A673 (cell line): ENCODE measurements around the gene ZNF486. TPM values are rescaled to one million over a fixed set of nuclear protein-coding genes. Genes with fewer than 3 reads are reported as not detected.
"Not testable (repeated sequence)": the region's sequence is repeated elsewhere in the genome, so short reads cannot be mapped to it uniquely, and the experiment has no call there.

ENCODE experiments used
- BruUV-seq: library from RNA; stranded (reverse); fragments of 400-500 nt; replicated peaks from 2 replicates; lab custom pipeline; 2021; lab: Mats Ljungman, UMichigan
- CTCF ChIA-PET: fragments of 300-600 bp; sonication (Branson Sonifier 250); formaldehyde crosslinking; loops from one replicate; lab custom pipeline; 2022; ENCODE audit warnings: antibody characterized with exemption; lab: Charles Lee
- POLR2A ChIA-PET: fragments of 300-600 bp; sonication (Branson Sonifier 250); formaldehyde crosslinking; loops from one replicate; lab custom pipeline; 2022; ENCODE audit warnings: antibody characterized with exemption; ENCODE audit not compliant: low non-redundant PET; lab: Charles Lee
- DNase-seq: peaks from one replicate; pipeline ENCODE4 v3.0.0-alpha.2; 2015; ENCODE audit warnings: low spot score
- H3K27ac ChIP-seq: fragments of 200-600 bp; sonication (generic); 2 replicates; pipeline ENCODE4 v1.5.1; 2016; ENCODE audit warnings: mixed run types, low read depth, mild to moderate bottlenecking, mixed read lengths, antibody characterized with exemption, low read length; ENCODE audit not compliant: poor library complexity, severe bottlenecking
- H3K27me3 ChIP-seq: fragments of 200-600 bp; sonication (generic); replicated peaks from 2 replicates; pipeline ENCODE4 v1.6.1; 2017; ENCODE audit warnings: mixed run types, low read depth, mild to moderate bottlenecking, mixed read lengths, antibody characterized with exemption, low read length; ENCODE audit not compliant: insufficient read depth, poor library complexity
- H3K36me3 ChIP-seq: fragments of 200-600 bp; sonication (generic); 2 replicates; pipeline ENCODE4 v1.6.1; 2016; ENCODE audit warnings: mixed run types, mild to moderate bottlenecking, mixed read lengths, antibody characterized with exemption, low read length; ENCODE audit not compliant: insufficient read depth, poor library complexity, severe bottlenecking
- H3K4me1 ChIP-seq: fragments of 200-600 bp; sonication (generic); 2 replicates; pipeline ENCODE4 v1.6.1; 2017; ENCODE audit warnings: mixed run types, mild to moderate bottlenecking, mixed read lengths, antibody characterized with exemption, low read length; ENCODE audit not compliant: insufficient read depth, poor library complexity, severe bottlenecking
- H3K4me3 ChIP-seq: fragments of 200-600 bp; sonication (generic); 2 replicates; pipeline ENCODE4 v1.5.1; 2016; ENCODE audit warnings: low read depth, mixed run types, mild to moderate bottlenecking, mixed read lengths, low read length; ENCODE audit not compliant: poor library complexity, severe bottlenecking
- H3K9me3 ChIP-seq: fragments of 200-600 bp; sonication (generic); 2 replicates; pipeline ENCODE4 v1.6.1; 2016; ENCODE audit warnings: mixed run types, low read depth, mild to moderate bottlenecking, mixed read lengths, antibody characterized with exemption, low read length; ENCODE audit not compliant: poor library complexity, severe bottlenecking
- CTCF ChIP-seq: fragments of 300-800, 200-600 bp; sonication (generic); conservative IDR thresholded peaks from 2 replicates; pipeline ENCODE4 v1.5.1; 2017; ENCODE audit warnings: low read depth, mild to moderate bottlenecking, antibody characterized with exemption, low read length, moderate library complexity, mixed read lengths
- EZH2 ChIP-seq: fragments of 200-600 bp; sonication (generic); IDR thresholded peaks from 2 replicates; pipeline ENCODE4 v1.6.1; 2017; ENCODE audit warnings: borderline replicate concordance, low read depth, mild to moderate bottlenecking, mixed read lengths, antibody characterized with exemption, low read length; ENCODE audit not compliant: poor library complexity, severe bottlenecking
- intact Hi-C: fragments of 100-400 bp; cut with micrococcal nuclease; formaldehyde crosslinking; loops from one replicate; pipeline ENCODE4 v1.10.0; 2022; ENCODE audit not compliant: unreplicated experiment
- total RNA-seq: library from RNA; stranded (reverse); gene quantifications from 2 replicates; pipeline ENCODE4 v1.2.3, GENCODE V29; 2021

Gene ZNF486
- total RNA-seq, 1 experiment from 2014 or later, result 0.92 TPM

DNA sequence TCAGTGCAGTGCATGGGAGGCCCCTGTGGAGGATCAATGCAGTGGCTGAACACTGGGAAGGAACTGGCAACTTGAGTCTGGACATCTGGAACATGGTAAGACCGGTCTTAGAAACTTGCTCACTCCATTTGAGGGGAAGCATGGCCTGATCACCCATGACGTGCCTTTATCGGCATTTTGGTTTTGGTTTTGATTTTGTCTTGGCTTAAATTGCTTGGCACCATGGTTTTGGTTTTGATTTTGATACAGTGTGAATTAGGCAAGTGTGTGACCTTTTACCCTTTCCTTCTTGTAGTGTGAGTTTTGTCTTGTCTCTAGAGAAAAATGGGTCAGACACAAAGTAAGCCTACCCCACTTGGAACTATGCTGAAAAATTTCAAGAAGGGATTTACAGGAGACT, 77.3 kb downstream of the ZNF486 start:
- ChIA-PET CTCF (no interaction called here), POLR2A (no interaction called here)
- no TSS peak for BruUV-seq
- DNase-seq, result no peak
- intact Hi-C loops, result no loop called here
- no peak overlapping the region for H3K27ac ChIP-seq
- H3K27me3 ChIP-seq, result no peaks in the 10 kb centered on the region
- H3K9me3 ChIP-seq, result peaks cover 38% of the 10 kb centered on the region
- TF ChIP-seq EZH2, result no peak
- no peak overlapping the region for H3K4me3 ChIP-seq
- H3K36me3 ChIP-seq, result no peaks in the 10 kb centered on the region
- H3K4me1 ChIP-seq, result no peaks in the 10 kb centered on the region

DNA sequence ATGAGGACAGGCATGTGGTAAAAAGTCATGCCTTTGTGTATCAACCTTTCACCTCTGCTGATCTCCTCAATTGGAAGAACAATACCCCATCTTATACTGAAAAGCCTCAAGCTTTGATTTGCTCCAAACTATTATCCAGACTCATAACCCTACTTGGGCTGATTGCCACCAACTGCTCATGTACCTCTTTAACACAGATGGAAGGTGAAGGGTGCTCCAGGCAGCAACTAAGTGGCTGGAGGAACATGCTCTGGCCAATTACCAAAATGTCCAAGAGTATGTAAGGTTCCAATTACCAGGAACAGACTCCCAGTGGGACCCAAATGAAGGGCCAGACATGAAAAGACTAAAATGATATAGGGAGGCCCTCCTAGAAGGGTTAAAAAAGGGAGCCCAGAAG, 78.3 kb downstream of the ZNF486 start:
- no TSS peak for BruUV-seq
- no peaks in the 10 kb centered on the region for H3K4me1 ChIP-seq
- H3K36me3 ChIP-seq, result no peaks in the 10 kb centered on the region
- no peak for TF ChIP-seq CTCF
- no peak for TF ChIP-seq EZH2
- ChIA-PET CTCF (no interaction called here), POLR2A (no interaction called here)
- no peak overlapping the region for H3K4me3 ChIP-seq
- no peaks in the 10 kb centered on the region for H3K27me3 ChIP-seq
- intact Hi-C loops, result no loop called here
- no peak for DNase-seq
- H3K9me3 ChIP-seq, result peaks cover 38% of the 10 kb centered on the region
- no peak overlapping the region for H3K27ac ChIP-seq

DNA sequence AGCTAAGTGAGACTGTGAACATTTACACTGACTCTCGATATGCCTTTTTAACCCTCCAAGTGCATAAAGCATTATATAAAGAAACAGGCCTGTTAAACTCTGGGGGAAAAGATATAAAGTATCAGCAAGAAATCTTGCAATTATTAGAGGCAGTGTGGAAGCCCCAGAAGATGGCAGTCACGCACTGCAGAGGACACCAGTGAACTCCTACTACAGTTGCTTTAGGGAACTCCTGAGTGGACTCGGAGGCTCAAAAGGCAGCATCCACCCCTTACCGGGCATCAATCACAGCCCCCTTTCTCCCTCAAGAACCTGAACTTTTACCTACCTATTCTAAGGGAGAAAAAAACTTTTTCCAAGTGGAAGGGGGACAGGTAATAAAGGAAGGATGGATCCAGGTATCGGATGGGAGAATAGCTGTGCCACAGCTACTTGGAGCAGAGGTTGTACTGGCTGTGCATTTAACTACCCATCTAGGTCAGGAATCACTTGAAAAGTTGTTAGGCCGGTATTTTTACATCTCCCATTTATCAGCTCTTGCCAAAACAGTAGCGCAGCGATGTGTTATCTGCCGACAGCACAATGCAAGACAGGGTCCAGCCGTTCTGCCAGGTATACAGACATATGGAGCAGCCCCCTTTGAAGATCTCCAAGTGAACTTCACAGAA, 80.1 kb downstream of the ZNF486 start:
- Histone ChIP-seq H3K36me3 (no peaks in the 10 kb centered on the region), H3K27me3 (no peaks in the 10 kb centered on the region), H3K4me1 (no peaks in the 10 kb centered on the region), H3K4me3 (no peak overlapping the region), H3K27ac (no peak overlapping the region), H3K9me3 (peaks cover 27% of the 10 kb centered on the region)
- ChIA-PET CTCF (no interaction called here), POLR2A (no interaction called here)
- TF ChIP-seq CTCF (no peak), EZH2 (no peak)
- DNase-seq, result no peak
- no TSS peak for BruUV-seq
- intact Hi-C loops, result no loop called here

DNA sequence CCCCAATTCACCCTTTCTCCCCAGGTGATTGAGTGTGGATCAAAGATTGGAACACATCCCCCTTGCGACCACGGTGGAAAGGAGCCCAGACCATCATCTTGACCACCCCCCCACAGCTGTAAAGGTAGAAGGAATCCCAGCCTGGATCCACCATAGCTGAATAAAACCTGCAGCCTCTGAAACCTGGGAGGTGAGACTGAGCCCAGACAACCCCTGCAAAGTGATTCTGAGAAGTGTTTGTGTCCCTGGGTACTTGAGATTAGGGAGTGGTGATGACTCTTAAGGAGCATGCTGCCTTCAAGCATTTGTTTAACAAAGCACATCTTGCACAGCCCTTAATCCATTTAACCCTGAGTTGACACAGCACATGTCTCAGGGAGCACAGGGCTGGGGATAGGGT, 81.2 kb downstream of the ZNF486 start:
- intact Hi-C loops, H3K4me1 ChIP-seq, H3K27me3 ChIP-seq, H3K27ac ChIP-seq, DNase-seq, H3K36me3 ChIP-seq, CTCF ChIA-PET, H3K4me3 ChIP-seq, POLR2A ChIA-PET, BruUV-seq: not testable (repeated sequence)
- peaks cover 27% of the 10 kb centered on the region for H3K9me3 ChIP-seq

Other genes starting within 250 kb of the ZNF486 start
- gene ZNF682, start 127.7 kb upstream of the ZNF486 start, total RNA-seq, result not detected in 2 replicates
- 0.26 and 0.41 TPM in 2 replicates for gene ZNF90, start 89.2 kb upstream of the ZNF486 start, total RNA-seq